HG03196 (cell line): ENCODE data around the gene NUP54.
A peak's percentile ranks its signal among the peaks of the same experiment; 100 is the strongest.

Experiments
- ATAC-seq: cut with Tn5 transposase; IDR thresholded peaks from one replicate; pipeline ENCODE4 v1.9.1; 2021; ENCODE audit not compliant: unreplicated experiment

Gene NUP54

GRCh38 chr4:76147454-76148141 is 599 bp downstream of the NUP54 start:
- peak; percentile 39 for ATAC-seq

GRCh38 chr4:76144546-76144945 is 3.7 kb downstream of the NUP54 start:
- no peak for ATAC-seq

- no peak for ATAC-seq
Measured at GRCh38 chr4:76141241-76141640, 7.0 kb downstream of the NUP54 start.

- ATAC-seq: no peak
Measured at GRCh38 chr4:76127754-76128153, 20.4 kb downstream of the NUP54 start.

- no peak for ATAC-seq
Measured at GRCh38 chr4:76125816-76126215, 22.4 kb downstream of the NUP54 start.

GRCh38 chr4:76120199-76120598 is 28.0 kb downstream of the NUP54 start:
- no peak for ATAC-seq

- ATAC-seq: no peak
Measured at GRCh38 chr4:76117536-76117935, 30.7 kb downstream of the NUP54 start.

GRCh38 chr4:76116821-76117220 is 31.4 kb downstream of the NUP54 start:
- no peak for ATAC-seq

- ATAC-seq: no peak
Measured at GRCh38 chr4:76108467-76109181, 39.6 kb downstream of the NUP54 start.

GRCh38 chr4:76106442-76106841 is 41.8 kb downstream of the NUP54 start:
- ATAC-seq: no peak

GRCh38 chr4:76105652-76106051 is 42.5 kb downstream of the NUP54 start:
- ATAC-seq: no peak

GRCh38 chr4:76096076-76096475 is 52.1 kb downstream of the NUP54 start:
- ATAC-seq: no peak

GRCh38 chr4:76095568-76095967 is 52.6 kb downstream of the NUP54 start:
- ATAC-seq: no peak

- no peak for ATAC-seq
Measured at GRCh38 chr4:76091052-76091451, 57.1 kb downstream of the NUP54 start.

GRCh38 chr4:76090241-76090691 is 57.9 kb downstream of the NUP54 start:
- no peak for ATAC-seq

- ATAC-seq: no peak
Measured at GRCh38 chr4:76088719-76089118, 59.5 kb downstream of the NUP54 start.

- ATAC-seq: no peak
Measured at GRCh38 chr4:76087007-76087769, 61.0 kb downstream of the NUP54 start.

GRCh38 chr4:76084542-76084941 is 63.7 kb downstream of the NUP54 start:
- ATAC-seq: no peak

GRCh38 chr4:76083386-76083988 is 64.7 kb downstream of the NUP54 start:
- no peak for ATAC-seq

- ATAC-seq: no peak
Measured at GRCh38 chr4:76078033-76078613, 70.1 kb downstream of the NUP54 start.

- no peak for ATAC-seq
Measured at GRCh38 chr4:76074993-76075600, 73.1 kb downstream of the NUP54 start.
